AG04449 (cell line): ENCODE data around the gene LDLRAD2.
"Not testable (repeated sequence)": the region's sequence is repeated elsewhere in the genome, so short reads cannot be mapped to it uniquely, and the experiment has no call there.

ENCODE experiments used
- CTCF ChIA-PET: fragments of 350-600 bp; formaldehyde crosslinking; extraction: SDS; loops from one replicate; lab custom pipeline; 2021; ENCODE audit warnings: antibody characterized with exemption; lab: Yijun Ruan, JAX
- POLR2A ChIA-PET: fragments of 400-600, 350-600 bp; formaldehyde crosslinking; extraction: SDS; loops from one replicate; lab custom pipeline; 2020; ENCODE audit warnings: antibody characterized with exemption, inconsistent platforms; lab: Yijun Ruan, JAX
- DNase-seq: peaks from one replicate; pipeline ENCODE4 v3.0.0-alpha.2; 2010; ENCODE audit warnings: low read depth, low spot score
- H3K4me3 ChIP-seq: 2 replicates; pipeline ENCODE4 v1.5.1; 2011; ENCODE audit warnings: low read depth, mild to moderate bottlenecking, control low read depth, low read length
- CTCF ChIP-seq: IDR thresholded peaks from one replicate; pipeline ENCODE4 v1.5.1; 2011; ENCODE audit warnings: mild to moderate bottlenecking, moderate library complexity, low read length, control low read depth, inconsistent platforms; ENCODE audit not compliant: insufficient read depth; ENCODE audit errors: missing control alignments

LDLRAD2 gene

GRCh38 chr1:21823206-21823979 lies 11.3 kb downstream of the LDLRAD2 start:
- no peak overlapping the region for H3K4me3 ChIP-seq
- no peak for TF ChIP-seq CTCF
- POLR2A ChIA-PET: no interaction called here
- no peak for DNase-seq
- CTCF ChIA-PET: interaction anchor here (1.0 kb wide), 1 partner anchor 13 kb away, joined by 3 read pairs; no protein-coding TSS in a partner anchor

- ChIA-PET POLR2A (no interaction called here), CTCF (interaction anchor here (1.0 to 1.7 kb wide), 2 partner anchors 13 to 115 kb away, joined by 3 to 4 read pairs; no protein-coding TSS in a partner anchor)
- DNase-seq: no peak
- no peak overlapping the region for H3K4me3 ChIP-seq
- TF ChIP-seq CTCF: no peak
Observed at GRCh38 chr1:21823980-21824702, 12.1 kb downstream of the LDLRAD2 start.

- no peak for TF ChIP-seq CTCF
- ChIA-PET POLR2A (no interaction called here), CTCF (interaction anchor here (1.7 kb wide), 1 partner anchor 114 kb away, joined by 4 read pairs; no protein-coding TSS in a partner anchor)
- no peak for DNase-seq
- no peak overlapping the region for H3K4me3 ChIP-seq
Observed at GRCh38 chr1:21824926-21825325, 12.9 kb downstream of the LDLRAD2 start.

GRCh38 chr1:21825393-21825792 lies 13.3 kb downstream of the LDLRAD2 start:
- CTCF ChIA-PET: interaction anchor here (1.5 to 1.7 kb wide), 2 partner anchors 13 to 114 kb away, joined by 4 read pairs; no protein-coding TSS in a partner anchor

GRCh38 chr1:21826694-21827093 lies 14.6 kb downstream of the LDLRAD2 start:
- H3K4me3 ChIP-seq, DNase-seq: not testable (repeated sequence)
- CTCF ChIA-PET: interaction anchor here (0.9 to 1.5 kb wide), 2 partner anchors 12 to 137 kb away, joined by 3 to 4 read pairs; no protein-coding TSS in a partner anchor
- POLR2A ChIA-PET: interaction anchor here (0.8 kb wide), 1 partner anchor 24 kb away, joined by 3 read pairs; no protein-coding TSS in a partner anchor

More at GRCh38 chr1:21825393-21825792, 13.3 kb downstream of the LDLRAD2 start:
- no peak for TF ChIP-seq CTCF
- H3K4me3 ChIP-seq: no peak overlapping the region
- POLR2A ChIA-PET: no interaction called here
- no peak for DNase-seq

- DNase-seq: no peak
- TF ChIP-seq CTCF: no peak
- ChIA-PET POLR2A (interaction anchor here (0.8 kb wide), 1 partner anchor 24 kb away, joined by 3 read pairs; no protein-coding TSS in a partner anchor), CTCF (interaction anchor here (0.9 kb wide), 1 partner anchor 136 kb away, joined by 3 read pairs; no protein-coding TSS in a partner anchor)
- no peak overlapping the region for H3K4me3 ChIP-seq
Observed at GRCh38 chr1:21827141-21827679, 15.1 kb downstream of the LDLRAD2 start.
